Calu3 (cell line): ENCODE results near the gene SMOC2. TPM values are rescaled to one million over a fixed set of nuclear protein-coding genes. Genes with fewer than 3 reads are reported as not detected.
A peak's percentile ranks its signal among the peaks of the same experiment; 100 is the strongest.

Experiments
- BruUV-seq: library from RNA; stranded (reverse); fragments of 400-500 nt; replicated peaks from 2 replicates; lab custom pipeline; 2021; lab: Mats Ljungman, UMichigan
- CTCF ChIA-PET: fragments of 300-600 bp; sonication (Branson Sonifier 250); formaldehyde crosslinking; loops from one replicate; lab custom pipeline; 2022; ENCODE audit warnings: antibody characterized with exemption; lab: Charles Lee
- DNase-seq: peaks from one replicate; pipeline ENCODE4 v3.0.0; 2022
- H3K27ac Mint-ChIP-seq: one replicate; pipeline ENCODE4 v1.8.0; 2022; ENCODE audit warnings: mixed read lengths; ENCODE audit not compliant: unreplicated experiment
- H3K27me3 Mint-ChIP-seq: one replicate; pipeline ENCODE4 v1.8.0; 2022; ENCODE audit warnings: mixed read lengths; ENCODE audit not compliant: unreplicated experiment
- H3K36me3 Mint-ChIP-seq: one replicate; pipeline ENCODE4 v1.8.0; 2022; ENCODE audit warnings: mild to moderate bottlenecking, moderate library complexity, mixed read lengths; ENCODE audit not compliant: insufficient read depth, unreplicated experiment
- H3K4me1 Mint-ChIP-seq: one replicate; pipeline ENCODE4 v1.8.0; 2022; ENCODE audit warnings: mild to moderate bottlenecking, low read depth, mixed read lengths; ENCODE audit not compliant: unreplicated experiment
- H3K4me3 Mint-ChIP-seq: one replicate; pipeline ENCODE4 v1.8.0; 2022; ENCODE audit warnings: mild to moderate bottlenecking, low read depth, moderate library complexity, mixed read lengths; ENCODE audit not compliant: unreplicated experiment
- H3K9me3 Mint-ChIP-seq: one replicate; pipeline ENCODE4 v1.8.0; 2022; ENCODE audit warnings: low read depth, mixed read lengths; ENCODE audit not compliant: unreplicated experiment
- intact Hi-C: fragments of 100-400 bp; cut with micrococcal nuclease; formaldehyde crosslinking; loops from one replicate; pipeline ENCODE4 v1.10.0; 2022; ENCODE audit not compliant: unreplicated experiment
- total RNA-seq: library from RNA; stranded (reverse); gene quantifications from 2 replicates; pipeline ENCODE4 v1.2.3, GENCODE V29; 2022
- TF ChIP-seq, protein P1 (sequence below): fragments of 200-600 bp; IDR thresholded peaks from one replicate; pipeline ENCODE4 v1.8.0; 2022; ENCODE audit warnings: antibody characterized with exemption; ENCODE audit not compliant: unreplicated experiment

The SMOC2 gene
- total RNA-seq, 1 experiment from 2014 or later = 1.1 TPM

DNA sequence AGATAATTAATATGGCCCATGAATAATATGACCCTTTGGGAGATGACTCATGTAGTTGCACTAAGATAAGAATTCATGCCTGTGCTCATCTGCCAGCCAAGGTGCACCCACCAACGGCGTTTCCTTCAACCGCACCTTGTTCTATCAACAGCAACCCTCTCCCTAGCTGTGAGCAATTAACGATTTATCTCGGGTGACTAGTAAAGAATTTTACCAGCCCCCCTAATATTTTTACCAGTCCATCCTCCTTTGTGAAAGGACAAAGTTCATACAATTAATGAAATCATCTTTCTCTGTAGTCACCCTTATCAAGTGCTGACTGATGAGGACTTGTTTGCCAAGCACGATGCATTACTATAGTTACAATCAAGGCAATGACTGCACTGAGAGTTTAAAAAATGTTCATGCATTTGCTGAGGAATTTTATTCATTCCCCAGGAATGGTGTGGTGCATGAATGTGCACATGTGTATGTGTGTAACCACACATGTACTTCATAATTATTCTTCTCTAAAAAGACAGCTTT is 118.7 kb downstream of the SMOC2 start:
- no TSS peak for BruUV-seq

DNA sequence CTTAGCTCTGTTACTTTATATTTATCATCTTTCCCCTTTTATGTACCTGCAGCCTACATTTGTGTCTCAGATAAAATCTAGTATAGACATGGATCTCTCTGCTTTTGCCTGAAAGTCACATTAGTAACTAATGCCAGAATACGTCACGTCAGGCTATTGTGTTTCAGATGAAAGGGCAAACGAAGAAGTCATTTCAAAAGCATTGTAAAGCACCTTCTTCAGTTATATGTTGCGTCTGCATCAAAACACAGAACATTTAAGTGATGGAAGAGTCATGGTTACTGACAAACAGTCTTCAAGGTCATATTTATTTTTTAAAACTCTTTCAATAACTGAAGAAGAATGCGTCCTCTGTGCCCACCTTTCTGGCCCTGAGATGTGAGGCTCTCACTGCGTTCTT is 119.1 kb downstream of the SMOC2 start:
- no TSS peak for BruUV-seq
- Mint-ChIP-seq H3K4me1 (peaks cover 7% of the 10 kb centered on the region), H3K9me3 (no peaks in the 10 kb centered on the region), H3K36me3 (no peaks in the 10 kb centered on the region), H3K27me3 (no peaks in the 10 kb centered on the region), H3K4me3 (no peak overlapping the region), H3K27ac (peak overlapping the region; percentile 48)
- intact Hi-C loops = no loop called here
- TF ChIP-seq, protein P1, sequence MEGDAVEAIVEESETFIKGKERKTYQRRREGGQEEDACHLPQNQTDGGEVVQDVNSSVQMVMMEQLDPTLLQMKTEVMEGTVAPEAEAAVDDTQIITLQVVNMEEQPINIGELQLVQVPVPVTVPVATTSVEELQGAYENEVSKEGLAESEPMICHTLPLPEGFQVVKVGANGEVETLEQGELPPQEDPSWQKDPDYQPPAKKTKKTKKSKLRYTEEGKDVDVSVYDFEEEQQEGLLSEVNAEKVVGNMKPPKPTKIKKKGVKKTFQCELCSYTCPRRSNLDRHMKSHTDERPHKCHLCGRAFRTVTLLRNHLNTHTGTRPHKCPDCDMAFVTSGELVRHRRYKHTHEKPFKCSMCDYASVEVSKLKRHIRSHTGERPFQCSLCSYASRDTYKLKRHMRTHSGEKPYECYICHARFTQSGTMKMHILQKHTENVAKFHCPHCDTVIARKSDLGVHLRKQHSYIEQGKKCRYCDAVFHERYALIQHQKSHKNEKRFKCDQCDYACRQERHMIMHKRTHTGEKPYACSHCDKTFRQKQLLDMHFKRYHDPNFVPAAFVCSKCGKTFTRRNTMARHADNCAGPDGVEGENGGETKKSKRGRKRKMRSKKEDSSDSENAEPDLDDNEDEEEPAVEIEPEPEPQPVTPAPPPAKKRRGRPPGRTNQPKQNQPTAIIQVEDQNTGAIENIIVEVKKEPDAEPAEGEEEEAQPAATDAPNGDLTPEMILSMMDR = no peak
- no peak for DNase-seq
- CTCF ChIA-PET = no interaction called here

More for the DNA sequence above, 118.7 kb downstream of the SMOC2 start:
- H3K27ac Mint-ChIP-seq = peak overlapping the region; percentile 48
- no peaks in the 10 kb centered on the region for H3K36me3 Mint-ChIP-seq
- H3K27me3 Mint-ChIP-seq = no peaks in the 10 kb centered on the region
- DNase-seq = no peak
- intact Hi-C loops = no loop called here
- H3K4me1 Mint-ChIP-seq = peaks cover 7% of the 10 kb centered on the region
- H3K4me3 Mint-ChIP-seq = no peak overlapping the region
- TF ChIP-seq, protein P1 = no peak
- no peaks in the 10 kb centered on the region for H3K9me3 Mint-ChIP-seq
- CTCF ChIA-PET = no interaction called here

DNA sequence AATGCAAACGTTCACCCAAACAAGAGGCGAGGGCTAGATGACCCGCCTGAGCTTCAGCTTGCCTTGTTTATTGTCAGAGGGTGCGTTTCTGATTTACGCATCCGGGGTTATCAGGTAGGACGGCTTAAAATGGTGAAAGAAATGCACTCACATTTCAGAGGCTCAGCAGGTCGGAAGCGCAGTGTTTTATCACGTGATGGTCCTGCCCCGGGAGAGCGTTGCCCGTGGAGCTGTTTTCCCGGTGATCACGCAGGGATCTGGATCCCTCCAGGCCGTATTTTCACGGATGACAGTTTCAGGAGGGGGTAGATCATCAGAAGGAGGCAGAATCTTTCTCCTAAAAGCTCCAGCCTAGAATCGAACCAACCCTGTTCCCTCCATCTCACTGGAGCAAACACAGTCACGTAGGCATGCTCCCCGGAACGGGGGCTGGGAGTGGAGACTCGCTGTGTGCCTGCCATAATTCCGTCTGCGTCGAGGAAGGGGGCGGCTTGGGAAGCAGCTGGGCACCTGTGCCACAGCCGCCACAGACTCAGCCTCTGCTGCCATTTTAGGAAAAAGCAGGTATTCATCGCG is 121.7 kb downstream of the SMOC2 start:
- no peak for DNase-seq
- intact Hi-C loops = no loop called here
- CTCF ChIA-PET = no interaction called here
- no peaks in the 10 kb centered on the region for H3K36me3 Mint-ChIP-seq
- no peaks in the 10 kb centered on the region for H3K27me3 Mint-ChIP-seq
- no peaks in the 10 kb centered on the region for H3K9me3 Mint-ChIP-seq
- peaks cover 7% of the 10 kb centered on the region for H3K4me1 Mint-ChIP-seq
- no peak overlapping the region for H3K27ac Mint-ChIP-seq
- TF ChIP-seq, protein P1 = no peak
- BruUV-seq = no TSS peak
- H3K4me3 Mint-ChIP-seq = no peak overlapping the region

DNA sequence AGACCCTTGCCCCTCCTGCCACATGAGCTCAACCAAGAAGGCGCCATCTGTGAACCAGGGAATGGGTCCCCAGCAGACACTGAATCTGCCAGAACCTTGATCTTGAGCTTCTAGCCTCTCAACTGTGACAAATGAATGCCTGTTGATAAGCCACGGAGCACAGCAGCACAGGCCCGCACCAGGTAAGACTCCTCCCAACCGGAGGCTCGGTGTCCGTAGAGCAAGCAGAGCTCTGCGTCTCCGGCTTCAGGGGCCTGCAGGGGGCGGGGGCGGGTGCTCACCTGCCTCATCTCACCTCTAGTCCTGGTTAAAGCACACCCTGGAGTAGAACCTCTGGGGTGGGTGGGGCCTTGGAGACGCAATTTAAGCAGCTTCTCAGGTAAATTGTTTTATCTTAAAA is 122.7 kb downstream of the SMOC2 start:
- H3K36me3 Mint-ChIP-seq = no peaks in the 10 kb centered on the region
- BruUV-seq = no TSS peak
- TF ChIP-seq, protein P1 = no peak
- peaks cover 7% of the 10 kb centered on the region for H3K4me1 Mint-ChIP-seq
- H3K9me3 Mint-ChIP-seq = no peaks in the 10 kb centered on the region
- DNase-seq = no peak
- H3K4me3 Mint-ChIP-seq = no peak overlapping the region
- intact Hi-C loops = no loop called here
- no peak overlapping the region for H3K27ac Mint-ChIP-seq
- CTCF ChIA-PET = interaction anchor here (0.5 kb wide), 1 partner anchor 139 kb away, joined by 4 read pairs; no protein-coding TSS in a partner anchor
- no peaks in the 10 kb centered on the region for H3K27me3 Mint-ChIP-seq
